ENCODE results near the gene SNRPA.

SNRPA gene

GRCh38 chr19:40745402-40745780, 5.6 kb upstream of the SNRPA start:
- TF ChIP-seq CTCF (IDR thresholded peaks at IDR 0.05) = no peak

GRCh38 chr19:40747536-40747935, 3.5 kb upstream of the SNRPA start:
- TF ChIP-seq CTCF (IDR thresholded peaks at IDR 0.05) = no peak

- no peak for TF ChIP-seq CTCF (IDR thresholded peaks at IDR 0.05)
These were observed 737 bp upstream of the SNRPA start, which contains the start of gene ACTMAP for GRCh38 chr19:40750058-40750873. Gene ACTMAP, minus strand, starts transcription at chr19:40750477. Its CDS starts 674 bp downstream, at chr19:40749803.

- TF ChIP-seq CTCF (IDR thresholded peaks at IDR 0.05) = no peak
These were observed 1.3 kb downstream of the SNRPA start for GRCh38 chr19:40752257-40752781.

- no peak for TF ChIP-seq CTCF (IDR thresholded peaks at IDR 0.05)
These were observed 3.7 kb downstream of the SNRPA start for GRCh38 chr19:40754611-40755247.

GRCh38 chr19:40755248-40755624, 4.2 kb downstream of the SNRPA start:
- TF ChIP-seq CTCF (IDR thresholded peaks at IDR 0.05) = no peak

- TF ChIP-seq CTCF (IDR thresholded peaks at IDR 0.05) = no peak
These were observed 4.8 kb downstream of the SNRPA start for GRCh38 chr19:40755791-40756190.
